Progenitor cell of endocrine pancreas (in vitro differentiated cells): ENCODE results near the gene CRHR1. TPM values are rescaled to one million over a fixed set of nuclear protein-coding genes. Genes with fewer than 3 reads are reported as not detected.

Experiments
- DNase-seq: peaks from one replicate; pipeline ENCODE4 v3.0.0; 2021; ENCODE audit warnings: low spot score; ENCODE audit not compliant: unreplicated experiment
- H3K27ac Mint-ChIP-seq: 2 replicates; pipeline ENCODE4 v1.8.0; 2021; ENCODE audit warnings: mild to moderate bottlenecking, moderate library complexity, mixed read lengths
- H3K27me3 Mint-ChIP-seq: 2 replicates; pipeline ENCODE4 v1.8.0; 2021; ENCODE audit warnings: mixed read lengths
- H3K36me3 Mint-ChIP-seq: 2 replicates; pipeline ENCODE4 v1.8.0; 2022; ENCODE audit warnings: mixed read lengths; ENCODE audit not compliant: insufficient read depth
- H3K4me1 Mint-ChIP-seq: 2 replicates; pipeline ENCODE4 v1.8.0; 2021; ENCODE audit warnings: low read depth, mixed read lengths
- H3K4me3 Mint-ChIP-seq: 2 replicates; pipeline ENCODE4 v1.8.0; 2021; ENCODE audit warnings: low read depth, mild to moderate bottlenecking, moderate library complexity, mixed read lengths
- H3K9me3 Mint-ChIP-seq: 2 replicates; pipeline ENCODE4 v1.8.0; 2021; ENCODE audit warnings: low read depth, mixed read lengths
- CTCF ChIP-seq: fragments of 200-600 bp; sonication (generic); IDR thresholded peaks from one replicate; pipeline ENCODE4 v1.5.0; 2021; ENCODE audit warnings: antibody characterized with exemption, mild to moderate bottlenecking; ENCODE audit not compliant: unreplicated experiment
- total RNA-seq: library from RNA; stranded (reverse); gene quantifications from 2 replicates; pipeline ENCODE4 v1.2.1, GENCODE V29; 2021

Gene CRHR1
- total RNA-seq, 1 donor from 2014 or later: not detected

GRCh38 chr17:45871718-45872117 lies 87.6 kb downstream of the CRHR1 start:
- no peak overlapping the region for H3K27ac Mint-ChIP-seq
- DNase-seq: no peak

GRCh38 chr17:45873728-45874127 lies 89.6 kb downstream of the CRHR1 start:
- Mint-ChIP-seq H3K4me1 (no peaks in the 10 kb centered on the region), H3K27ac (no peak overlapping the region)

More at GRCh38 chr17:45871718-45872117, 87.6 kb downstream of the CRHR1 start:
- no peak overlapping the region for H3K4me3 Mint-ChIP-seq
- no peak for TF ChIP-seq CTCF
- H3K9me3 Mint-ChIP-seq: no peaks in the 10 kb centered on the region
- peaks cover 27% of the 10 kb centered on the region for H3K27me3 Mint-ChIP-seq
- H3K4me1 Mint-ChIP-seq: no peaks in the 10 kb centered on the region
- no peaks in the 10 kb centered on the region for H3K36me3 Mint-ChIP-seq

GRCh38 chr17:45874151-45874550 lies 90.0 kb downstream of the CRHR1 start:
- H3K4me3 Mint-ChIP-seq: no peak overlapping the region
- no peak for TF ChIP-seq CTCF

More at GRCh38 chr17:45873728-45874127, 89.6 kb downstream of the CRHR1 start:
- Mint-ChIP-seq H3K4me3 (no peak overlapping the region), H3K9me3 (no peaks in the 10 kb centered on the region), H3K27me3 (peaks cover 28% of the 10 kb centered on the region), H3K36me3 (no peaks in the 10 kb centered on the region)
- TF ChIP-seq CTCF: no peak
- no peak for DNase-seq

GRCh38 chr17:45876539-45876938 lies 92.4 kb downstream of the CRHR1 start:
- Mint-ChIP-seq H3K4me3 (no peak overlapping the region), H3K36me3 (no peaks in the 10 kb centered on the region), H3K27ac (no peak overlapping the region), H3K27me3 (peaks cover 27% of the 10 kb centered on the region), H3K4me1 (no peaks in the 10 kb centered on the region), H3K9me3 (no peaks in the 10 kb centered on the region)
- no peak for DNase-seq
- no peak for TF ChIP-seq CTCF

More at GRCh38 chr17:45874151-45874550, 90.0 kb downstream of the CRHR1 start:
- Mint-ChIP-seq H3K27ac (no peak overlapping the region), H3K36me3 (no peaks in the 10 kb centered on the region), H3K27me3 (peaks cover 28% of the 10 kb centered on the region), H3K9me3 (no peaks in the 10 kb centered on the region), H3K4me1 (no peaks in the 10 kb centered on the region)
- DNase-seq: no peak

- H3K4me3 Mint-ChIP-seq: no peak overlapping the region
Observed at GRCh38 chr17:45877467-45877866, 93.3 kb downstream of the CRHR1 start.

More at GRCh38 chr17:45877467-45877866, 93.3 kb downstream of the CRHR1 start:
- Mint-ChIP-seq H3K4me1 (no peaks in the 10 kb centered on the region), H3K36me3 (no peaks in the 10 kb centered on the region), H3K9me3 (no peaks in the 10 kb centered on the region), H3K27me3 (peaks cover 31% of the 10 kb centered on the region), H3K27ac (no peak overlapping the region)
- TF ChIP-seq CTCF: no peak
- no peak for DNase-seq
